Ascending aorta (tissue), 2 donors: Measurements from ENCODE around the gene NPTXR. TPM values are rescaled to one million over a fixed set of nuclear protein-coding genes. Genes with fewer than 3 reads are reported as not detected.

Experiments used
- DNase-seq, 2 donors: peaks; one replicate each; pipeline ENCODE4 v3.0.0-alpha.2; 2019; ENCODE audit warnings: low spot score in 2 of 2
- H3K27ac ChIP-seq, 2 donors: fragments of 200-600 bp; sonication (generic); one replicate each; pipeline ENCODE4 v1.5.1; 2016 to 2017; ENCODE audit warnings: mild to moderate bottlenecking in 1 of 2
- H3K27me3 ChIP-seq: fragments of 200-600 bp; sonication (generic); one replicate; pipeline ENCODE4 v1.5.1; 2017
- H3K36me3 ChIP-seq, 2 donors: fragments of 200-600 bp; sonication (generic); one replicate each; pipeline ENCODE4 v1.5.1; 2016
- H3K4me1 ChIP-seq, 2 donors: fragments of 200-600 bp; sonication (generic); one replicate each; pipeline ENCODE4 v1.5.1; 2016 to 2017; ENCODE audit warnings: mild to moderate bottlenecking in 1 of 2
- H3K4me3 ChIP-seq, 2 donors: fragments of 200-600 bp; sonication (generic); one replicate each; pipeline ENCODE4 v1.5.1; 2016 to 2017; ENCODE audit warnings: mild to moderate bottlenecking in 1 of 2
- H3K9me3 ChIP-seq, 2 donors: fragments of 200-600 bp; sonication (generic); one replicate each; pipeline ENCODE4 v1.5.1; 2016
- intact Hi-C: fragments of 100-400 bp; cut with DNase I; formaldehyde crosslinking; loops from one replicate; pipeline ENCODE4 v1.15.1; 2023
- total RNA-seq: library from RNA; depleted of rRNA; stranded (reverse); fragments of >200 nt; gene quantifications from one replicate; pipeline ENCODE4 v1.1.0, GENCODE V29; 2016
- TF ChIP-seq, protein P1 (sequence below), 3 experiments: fragments of 200-600 bp in 2 of 3; fragments of 450-650 bp in 1 of 3; sonication (generic) in 2 of 3; IDR thresholded peaks; one replicate each; pipeline ENCODE4 v1.5.1; 2016 to 2019; ENCODE audit warnings: antibody characterized with exemption in 3 of 3, mild to moderate bottlenecking in 1 of 3, moderate library complexity in 1 of 3

The NPTXR gene
- total RNA-seq, 1 donor from 2014 or later, result 46.3 TPM

DNA sequence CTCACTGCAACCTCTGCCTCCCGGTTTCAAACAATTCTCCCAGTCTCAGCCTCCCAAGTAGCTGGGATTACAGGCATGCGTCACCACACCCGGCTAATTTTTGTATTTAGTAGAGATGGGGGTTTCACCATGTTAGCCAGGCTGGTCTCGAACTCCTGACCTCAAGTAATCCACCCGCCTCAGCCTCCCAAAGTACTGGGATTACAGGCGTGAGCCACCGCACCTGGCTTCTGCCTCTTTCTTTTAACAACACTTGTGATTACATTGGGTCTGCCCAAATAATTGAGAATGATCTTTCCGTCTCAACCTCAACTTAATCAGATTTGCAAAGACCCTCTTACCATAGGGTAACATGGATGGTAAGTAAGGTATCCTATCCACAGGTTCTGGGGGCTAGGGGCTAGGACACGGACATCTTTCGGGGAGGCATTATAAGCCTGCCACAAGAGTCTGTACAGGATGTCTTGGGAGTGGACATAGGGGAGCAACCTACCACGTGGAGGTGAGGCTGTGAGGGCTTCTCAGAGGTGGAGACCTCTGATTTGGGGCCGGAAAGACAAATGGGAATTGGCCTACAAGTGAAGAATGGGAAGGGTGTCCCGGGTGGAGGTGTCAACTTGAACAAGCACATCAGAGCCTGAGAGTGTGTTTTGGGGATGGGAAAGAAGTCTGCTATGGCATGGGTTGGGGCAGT is 30.8 kb upstream of the NPTXR start:
- H3K4me1 ChIP-seq, result peaks cover 4 to 16% of the 10 kb centered on the region in 2 donors
- no peak overlapping the region for H3K27ac ChIP-seq
- no peak for DNase-seq
- no peak overlapping the region for H3K4me3 ChIP-seq
- intact Hi-C loops, result loop anchor here (5.0 to 10.0 kb wide), 3 partner anchors 108 to 443 kb away; partner anchors contain the start of genes APOBEC3B and RPL3
- H3K36me3 ChIP-seq, result no peaks in the 10 kb centered on the region
- TF ChIP-seq, protein P1, sequence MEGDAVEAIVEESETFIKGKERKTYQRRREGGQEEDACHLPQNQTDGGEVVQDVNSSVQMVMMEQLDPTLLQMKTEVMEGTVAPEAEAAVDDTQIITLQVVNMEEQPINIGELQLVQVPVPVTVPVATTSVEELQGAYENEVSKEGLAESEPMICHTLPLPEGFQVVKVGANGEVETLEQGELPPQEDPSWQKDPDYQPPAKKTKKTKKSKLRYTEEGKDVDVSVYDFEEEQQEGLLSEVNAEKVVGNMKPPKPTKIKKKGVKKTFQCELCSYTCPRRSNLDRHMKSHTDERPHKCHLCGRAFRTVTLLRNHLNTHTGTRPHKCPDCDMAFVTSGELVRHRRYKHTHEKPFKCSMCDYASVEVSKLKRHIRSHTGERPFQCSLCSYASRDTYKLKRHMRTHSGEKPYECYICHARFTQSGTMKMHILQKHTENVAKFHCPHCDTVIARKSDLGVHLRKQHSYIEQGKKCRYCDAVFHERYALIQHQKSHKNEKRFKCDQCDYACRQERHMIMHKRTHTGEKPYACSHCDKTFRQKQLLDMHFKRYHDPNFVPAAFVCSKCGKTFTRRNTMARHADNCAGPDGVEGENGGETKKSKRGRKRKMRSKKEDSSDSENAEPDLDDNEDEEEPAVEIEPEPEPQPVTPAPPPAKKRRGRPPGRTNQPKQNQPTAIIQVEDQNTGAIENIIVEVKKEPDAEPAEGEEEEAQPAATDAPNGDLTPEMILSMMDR (IDR thresholded peaks at IDR 0.05), result no peak
- H3K9me3 ChIP-seq, result no peaks in the 10 kb centered on the region
- no peaks in the 10 kb centered on the region for H3K27me3 ChIP-seq

DNA sequence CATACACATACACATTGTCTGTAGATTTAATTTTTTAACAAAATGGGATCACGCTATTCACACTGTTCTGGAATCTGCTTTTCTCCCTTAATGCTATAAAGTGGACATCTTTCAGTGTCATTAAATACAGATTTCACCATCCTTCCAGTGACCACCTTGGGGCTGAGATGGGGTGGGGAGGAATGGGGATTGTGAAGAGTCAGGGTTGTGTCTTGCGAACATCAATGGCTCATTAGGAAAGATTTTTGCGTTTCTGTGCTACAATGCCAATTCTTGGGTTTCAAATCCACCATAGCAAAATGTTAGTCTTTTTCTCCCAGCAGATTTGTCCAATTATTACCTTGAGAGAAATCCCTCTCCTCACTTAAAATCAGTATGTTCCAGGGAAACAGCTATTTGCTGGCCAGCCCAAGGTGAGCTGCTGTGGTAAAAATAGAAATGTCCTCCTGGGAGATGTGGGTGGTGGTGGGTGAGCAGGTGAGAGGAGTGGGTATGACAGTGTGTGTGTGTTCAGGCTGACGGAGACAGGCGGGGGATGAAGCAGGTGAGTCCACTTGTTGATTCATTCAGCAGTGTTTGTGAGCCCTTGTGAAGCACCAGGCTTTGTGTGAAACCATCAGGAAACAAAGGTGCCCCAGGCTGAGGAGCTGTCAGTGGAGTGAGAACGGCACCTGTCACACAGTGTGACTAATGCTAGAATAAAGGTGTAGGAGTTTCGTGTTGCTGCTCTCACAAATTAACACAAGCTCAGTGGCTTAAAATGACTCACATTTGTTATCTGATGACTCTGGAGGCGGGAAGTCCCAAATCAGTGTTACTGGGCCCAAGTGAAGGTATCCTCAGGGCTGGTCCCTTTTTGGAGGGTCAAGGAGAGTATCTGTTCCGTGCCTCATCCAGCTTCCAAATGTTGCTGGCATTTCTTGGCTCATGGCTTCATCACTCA is 29.9 kb upstream of the NPTXR start:
- Histone ChIP-seq H3K9me3 (no peaks in the 10 kb centered on the region), H3K27me3 (no peaks in the 10 kb centered on the region), H3K36me3 (no peaks in the 10 kb centered on the region), H3K4me1 (peaks cover 8 to 21% of the 10 kb centered on the region in 2 donors), H3K4me3 (peak overlapping the region; percentile 70 to 87), H3K27ac (peak overlapping the region; percentile 88 to 96)
- TF ChIP-seq, protein P1 (IDR thresholded peaks at IDR 0.05), result no peak
- peak in 1 of 2 donors; percentile 57 for DNase-seq
- intact Hi-C loops, result loop anchor here (2.0 to 10.0 kb wide), 4 partner anchors 109 to 444 kb away; partner anchors contain the start of genes APOBEC3B, CBX7 and RPL3

DNA sequence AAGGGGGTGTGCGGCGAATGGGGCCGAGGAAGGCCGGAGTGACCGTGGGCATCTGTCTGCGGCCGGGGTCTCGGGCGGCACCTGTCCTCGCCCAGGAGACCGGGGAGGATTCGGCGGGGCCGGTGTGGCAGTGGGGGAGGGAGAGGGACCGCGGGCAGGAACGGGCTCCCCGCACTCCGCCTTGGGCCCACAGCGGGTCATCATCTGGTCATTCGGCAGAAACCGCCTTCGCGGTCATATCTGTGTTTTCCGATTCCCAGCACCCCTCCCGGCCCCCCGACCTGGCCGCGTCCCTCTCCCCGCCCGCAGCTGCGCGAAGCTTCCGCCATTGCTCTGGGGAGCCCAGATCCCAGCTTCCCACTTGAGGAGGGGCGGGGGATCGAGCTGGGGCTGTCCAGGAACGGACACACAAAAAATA is 29.0 kb upstream of the NPTXR start:
- TF ChIP-seq, protein P1 (IDR thresholded peaks at IDR 0.05), result no peak
- Histone ChIP-seq H3K27me3 (no peaks in the 10 kb centered on the region), H3K27ac (peak overlapping the region; percentile 88 to 96), H3K4me1 (peaks cover 8 to 26% of the 10 kb centered on the region in 2 donors), H3K9me3 (no peaks in the 10 kb centered on the region), H3K4me3 (peak overlapping the region; percentile 70 to 87), H3K36me3 (peaks cover 5 to 7% of the 10 kb centered on the region in 2 donors)
- intact Hi-C loops, result loop anchor here (1.0 to 10.0 kb wide), 5 partner anchors 8 to 444 kb away; partner anchors contain the start of genes APOBEC3B, CBX7 and RPL3
- DNase-seq, result peak in 1 of 2 donors; percentile 79

DNA sequence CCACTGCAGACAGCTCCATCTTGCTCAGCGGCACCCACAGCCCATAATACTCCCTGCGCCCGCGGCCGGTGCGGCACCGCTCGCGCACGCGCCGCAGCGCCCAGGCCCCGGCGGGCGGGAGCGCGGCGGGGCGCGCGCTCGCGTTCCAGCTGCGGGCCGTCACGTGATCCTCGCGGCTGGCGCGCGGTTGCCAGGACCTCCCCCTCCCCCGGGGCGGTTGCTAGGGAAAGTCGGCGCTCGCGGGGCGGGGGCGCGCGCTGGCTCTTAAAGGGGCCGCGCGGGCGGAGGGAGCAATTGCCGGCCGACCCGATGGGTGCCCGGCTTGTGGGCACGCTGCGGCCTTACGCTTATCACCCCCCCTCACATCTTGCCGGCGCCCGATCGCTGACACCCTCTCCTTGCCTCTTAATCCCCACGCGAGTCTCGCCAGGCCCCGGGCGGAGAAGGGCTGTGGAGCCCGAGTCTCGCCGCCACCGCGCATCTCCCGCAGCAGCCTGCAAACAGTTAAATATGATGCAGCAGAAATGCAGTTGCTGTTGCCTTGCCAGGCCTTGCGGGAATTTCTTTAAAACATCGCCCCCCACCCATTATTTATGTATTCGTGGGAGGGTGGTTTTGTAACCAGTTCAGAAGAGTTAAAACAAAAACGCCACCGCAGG is 28.5 kb upstream of the NPTXR start, which contains the start of gene CBX6:
TSS of gene CBX6 (minus strand) at position 45 of the 659 bp plus-strand sequence. CDS start at position 19, 26 bp downstream.
- no peaks in the 10 kb centered on the region for H3K27me3 ChIP-seq
- peaks cover 8 to 28% of the 10 kb centered on the region in 2 donors for H3K4me1 ChIP-seq
- intact Hi-C loops, result loop anchor here (1.0 to 10.0 kb wide), 5 partner anchors 9 to 445 kb away; partner anchors contain the start of genes APOBEC3B, CBX7 and RPL3
- peak within 1 kb of the TSS; percentile 88 to 96 for H3K27ac ChIP-seq
- TF ChIP-seq, protein P1 (IDR thresholded peaks at IDR 0.05), result no peak
- no peaks in the 10 kb centered on the region for H3K9me3 ChIP-seq
- peak within 1 kb of the TSS; percentile 70 to 87 for H3K4me3 ChIP-seq
- DNase-seq, result peak; percentile 73 to 97
- peaks cover 5 to 12% of the 10 kb centered on the region in 2 donors for H3K36me3 ChIP-seq
